Activated T-helper 9 cell treated with anti-CD3 and anti-CD28 coated beads, Interleukin-2, amount 50 U/mL, for 16 hours (primary cell): ENCODE results near the gene CARD10.
A peak's percentile ranks its signal among the peaks of the same experiment; 100 is the strongest.
"Not testable (repeated sequence)": the region's sequence is repeated elsewhere in the genome, so short reads cannot be mapped to it uniquely, and the experiment has no call there.

Experiments
- DNase-seq: peaks from one replicate; pipeline ENCODE4 v3.0.0-alpha.2; 2020; ENCODE audit warnings: low read depth

Gene CARD10

GRCh38 chr22:37556710-37557109 is 37.5 kb upstream of the CARD10 start:
- DNase-seq, result no peak

GRCh38 chr22:37555029-37555428 is 35.8 kb upstream of the CARD10 start:
- no peak for DNase-seq

- no peak for DNase-seq
Observed at GRCh38 chr22:37553725-37554124, 34.5 kb upstream of the CARD10 start.

- no peak for DNase-seq
Observed at GRCh38 chr22:37552524-37553163, 33.4 kb upstream of the CARD10 start.

- DNase-seq, result no peak
Observed at GRCh38 chr22:37551981-37552380, 32.8 kb upstream of the CARD10 start.

GRCh38 chr22:37550921-37551320 is 31.7 kb upstream of the CARD10 start:
- DNase-seq, result not testable (repeated sequence)

GRCh38 chr22:37549704-37550059 is 30.5 kb upstream of the CARD10 start:
- no peak for DNase-seq

- no peak for DNase-seq
Observed at GRCh38 chr22:37547251-37547741, 28.1 kb upstream of the CARD10 start.

GRCh38 chr22:37546437-37547250 is 27.4 kb upstream of the CARD10 start:
- no peak for DNase-seq

GRCh38 chr22:37545703-37546436 is 26.7 kb upstream of the CARD10 start:
- DNase-seq, result no peak

- DNase-seq, result no peak
Observed at GRCh38 chr22:37544955-37545702, 25.9 kb upstream of the CARD10 start.

GRCh38 chr22:37542959-37543358 is 23.7 kb upstream of the CARD10 start:
- no peak for DNase-seq

- DNase-seq, result not testable (repeated sequence)
Observed at GRCh38 chr22:37542416-37542815, 23.2 kb upstream of the CARD10 start.

- DNase-seq, result not testable (repeated sequence)
Observed at GRCh38 chr22:37539790-37540189, 20.6 kb upstream of the CARD10 start.

- peak; percentile 84 for DNase-seq
Observed at GRCh38 chr22:37538590-37539357, 19.6 kb upstream of the CARD10 start.

GRCh38 chr22:37535159-37535558 is 15.9 kb upstream of the CARD10 start:
- DNase-seq, result no peak

- DNase-seq, result no peak
Observed at GRCh38 chr22:37534445-37534844, 15.2 kb upstream of the CARD10 start.

GRCh38 chr22:37533995-37534394 is 14.8 kb upstream of the CARD10 start:
- no peak for DNase-seq

GRCh38 chr22:37529652-37530345 is 10.6 kb upstream of the CARD10 start:
- no peak for DNase-seq

GRCh38 chr22:37527952-37528351 is 8.7 kb upstream of the CARD10 start:
- DNase-seq, result not testable (repeated sequence)
